CD4-positive, alpha-beta T cell treated with Interferon gamma for 1 hour (primary cell): ENCODE data around the gene CREBRF.

Experiments
- DNase-seq: peaks from one replicate; pipeline ENCODE4 v3.0.0-alpha.2; 2020

The CREBRF gene

GRCh38 chr5:173163219-173163618 lies 107.1 kb downstream of the CREBRF start:
- DNase-seq, result no peak

- no peak for DNase-seq
These were observed 109.2 kb downstream of the CREBRF start for GRCh38 chr5:173165177-173166016.

- DNase-seq, result no peak
These were observed 116.0 kb downstream of the CREBRF start for GRCh38 chr5:173172166-173172565.

- DNase-seq, result no peak
These were observed 119.4 kb downstream of the CREBRF start for GRCh38 chr5:173175523-173175922.

DNA sequence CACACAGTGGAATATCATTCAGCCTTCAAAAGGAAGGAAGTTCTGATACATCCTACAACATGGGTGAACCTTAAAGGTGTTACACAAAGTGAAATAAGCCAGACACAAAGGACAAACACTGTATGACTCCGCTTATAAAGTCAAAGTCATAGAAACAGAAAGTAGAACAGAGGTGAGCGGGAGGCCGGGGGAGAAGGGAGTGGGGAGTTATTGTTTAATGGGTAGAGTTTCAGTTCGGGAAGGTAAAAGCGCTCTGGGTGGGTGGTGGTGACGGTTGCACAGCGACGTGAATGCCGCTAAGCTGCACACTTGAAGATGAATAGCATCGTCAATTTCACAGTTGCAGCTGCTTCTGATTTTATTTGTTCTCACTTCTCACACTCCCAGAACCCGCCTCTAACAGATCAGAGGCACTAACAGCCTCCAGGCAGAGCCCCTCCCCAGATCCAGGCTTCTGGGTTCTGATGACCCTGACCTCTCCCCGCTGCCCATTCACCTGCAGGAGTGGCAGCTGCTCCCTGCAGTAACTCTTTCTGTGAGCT lies 122.3 kb downstream of the CREBRF start:
- DNase-seq, result no peak

DNA sequence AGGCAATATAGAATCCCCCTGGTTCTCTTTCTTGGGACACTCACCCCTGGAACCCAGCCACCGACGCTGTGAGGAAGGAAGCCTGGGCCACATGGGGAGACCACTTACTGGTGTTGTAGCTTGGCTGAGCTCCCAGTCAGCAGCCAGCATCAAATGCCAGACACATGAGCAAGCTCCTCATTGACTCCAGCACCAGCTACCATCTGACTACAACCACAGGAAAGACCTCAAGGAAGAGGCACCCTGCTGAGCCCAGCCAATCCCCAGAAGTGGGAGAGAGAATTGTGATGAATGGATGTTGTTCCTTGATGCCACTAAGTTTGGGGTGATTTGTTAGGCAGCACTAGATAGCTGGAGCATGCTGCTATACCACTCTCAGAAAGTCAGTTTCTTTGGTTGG lies 124.2 kb downstream of the CREBRF start:
- no peak for DNase-seq

DNA sequence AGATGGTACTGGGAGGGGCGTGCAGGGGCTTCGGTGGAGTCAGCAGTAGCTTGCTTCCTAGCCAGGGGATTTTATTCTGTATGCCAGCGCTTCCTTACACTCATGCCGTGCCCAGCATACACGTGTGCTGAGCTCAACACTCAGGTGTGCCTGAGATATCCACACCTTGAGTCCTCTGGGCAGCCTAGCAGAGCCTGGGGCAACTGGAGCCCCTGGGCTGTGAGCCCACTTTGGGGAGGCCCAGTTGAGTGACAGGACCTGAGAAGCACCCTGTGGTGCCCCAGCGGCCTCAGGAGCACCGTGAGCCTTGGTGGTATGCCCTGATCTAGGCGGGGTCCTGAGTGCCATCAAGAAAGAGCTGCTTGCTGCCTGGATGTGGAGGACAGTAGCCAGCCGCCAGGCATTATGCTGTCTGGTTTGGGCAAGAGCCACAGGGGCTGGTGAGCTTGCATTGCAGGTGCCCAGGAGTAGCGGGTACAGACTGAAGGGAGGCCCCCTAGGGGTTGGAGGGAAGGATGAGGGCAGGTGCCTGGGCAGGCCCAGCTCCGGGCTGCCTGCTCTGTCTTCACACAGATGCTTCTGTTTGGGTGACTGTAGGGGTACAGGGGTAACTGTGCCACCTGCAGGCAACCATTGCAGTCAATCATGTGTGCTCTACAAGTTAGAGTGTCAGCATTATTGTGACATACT lies 131.0 kb downstream of the CREBRF start:
- no peak for DNase-seq

DNA sequence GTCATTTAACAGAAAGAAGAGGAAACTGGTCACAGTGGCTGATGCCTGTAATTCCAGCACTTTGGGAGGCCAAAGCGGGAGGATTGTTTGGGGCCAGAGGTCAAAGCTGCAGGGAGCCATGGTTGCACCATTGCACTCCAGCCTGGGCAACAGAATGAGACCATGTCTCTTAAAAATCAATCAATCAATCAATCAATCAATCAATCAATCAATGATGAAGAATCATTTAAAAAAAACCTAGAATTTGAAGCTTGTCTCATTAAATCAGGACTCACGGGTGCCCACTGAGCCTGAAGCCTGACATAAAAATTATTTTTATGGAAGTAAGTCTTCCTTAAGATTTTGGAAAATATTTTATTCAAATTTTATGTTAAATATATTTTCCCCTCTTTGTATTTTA lies 132.1 kb downstream of the CREBRF start:
- DNase-seq, result no peak
